NCI-H446 (cell line): ENCODE measurements around the gene PLSCR1.
"Not testable (repeated sequence)": the region's sequence is repeated elsewhere in the genome, so short reads cannot be mapped to it uniquely, and the experiment has no call there.

ENCODE experiments used
- DNase-seq, 2 experiments: peaks; one replicate each; lab custom pipeline; 2025; lab: John Stamatoyannopoulos, UW

PLSCR1 gene

DNA sequence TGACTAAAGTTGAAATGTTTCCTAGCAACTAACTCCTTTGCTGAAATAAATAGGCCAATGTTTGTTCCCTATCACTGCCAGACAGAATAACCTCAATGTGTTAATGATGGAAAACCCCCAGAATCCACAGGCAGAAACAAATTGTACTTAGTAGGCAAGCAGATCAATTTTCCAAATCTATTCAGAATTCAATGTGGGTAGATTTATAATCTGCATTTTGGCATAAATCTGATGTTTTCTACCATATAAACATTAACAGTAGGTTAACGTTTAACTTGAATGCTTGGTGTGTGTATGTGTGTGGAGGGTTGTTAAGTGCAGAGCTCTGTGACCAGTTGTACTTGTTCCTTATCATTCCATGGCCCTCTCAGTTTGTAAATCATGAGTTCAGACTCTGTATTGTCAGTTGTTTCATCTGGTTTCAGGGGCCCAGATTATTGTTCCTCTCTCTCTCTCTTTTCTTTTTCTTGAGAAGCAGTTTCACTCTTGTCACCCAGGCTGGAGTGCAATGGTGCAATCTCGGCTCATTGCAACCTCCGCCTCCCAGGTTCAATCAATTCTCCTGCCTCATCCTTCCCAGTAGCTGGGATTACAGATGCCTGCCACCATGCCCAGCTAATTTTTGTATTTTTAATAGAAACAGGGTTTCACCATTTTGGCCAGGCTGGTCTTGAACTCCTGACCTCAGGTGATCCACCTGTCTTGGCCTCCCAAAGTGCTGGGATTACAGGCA, 32.8 kb downstream of the PLSCR1 start:
- no peak for DNase-seq

DNA sequence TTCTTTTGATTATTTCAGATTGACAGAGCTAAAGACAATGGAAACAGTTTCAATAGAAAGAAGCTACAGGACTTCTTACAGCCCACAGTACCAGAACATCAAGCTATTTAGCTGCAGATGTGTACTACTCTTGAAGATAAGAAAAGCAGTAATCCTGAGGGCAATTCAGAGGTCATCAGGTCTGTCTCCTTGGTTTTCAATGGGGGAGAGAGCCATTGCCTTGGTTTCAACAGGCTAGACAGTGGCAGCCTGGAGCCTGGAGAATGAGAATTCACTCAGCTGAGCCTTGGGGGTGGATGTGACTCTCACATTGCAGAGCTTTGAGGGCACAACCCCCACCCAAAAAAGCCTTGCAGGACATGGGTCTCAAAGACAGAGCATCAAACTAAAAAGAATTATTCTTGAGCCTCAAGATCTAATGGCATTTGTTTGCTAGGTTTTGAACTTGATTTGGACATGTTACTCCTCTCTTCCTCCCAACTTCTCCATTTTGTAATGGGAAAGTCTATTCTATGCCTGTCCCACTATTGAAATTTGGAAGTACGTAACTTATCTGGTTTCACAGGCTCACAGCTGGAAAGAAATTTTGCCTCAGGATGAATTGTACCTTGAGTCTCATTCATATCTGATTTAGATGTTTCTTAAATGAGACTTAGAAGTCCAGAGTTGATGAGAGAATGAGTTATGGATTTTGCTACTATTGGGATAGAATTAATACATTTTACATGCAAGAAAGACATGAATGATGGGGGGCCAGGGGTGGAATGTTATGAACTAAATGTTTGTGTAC, 36.9 kb downstream of the PLSCR1 start:
- no peak for DNase-seq

- DNase-seq = no peak
These were observed 38.9 kb downstream of the PLSCR1 start for GRCh38 chr3:146505516-146505915.

- DNase-seq = no peak
These were observed 39.8 kb downstream of the PLSCR1 start for GRCh38 chr3:146504498-146505197.

GRCh38 chr3:146503461-146504202, 40.8 kb downstream of the PLSCR1 start:
- peak in 1 of 2 experiments; percentile 8 for DNase-seq

DNA sequence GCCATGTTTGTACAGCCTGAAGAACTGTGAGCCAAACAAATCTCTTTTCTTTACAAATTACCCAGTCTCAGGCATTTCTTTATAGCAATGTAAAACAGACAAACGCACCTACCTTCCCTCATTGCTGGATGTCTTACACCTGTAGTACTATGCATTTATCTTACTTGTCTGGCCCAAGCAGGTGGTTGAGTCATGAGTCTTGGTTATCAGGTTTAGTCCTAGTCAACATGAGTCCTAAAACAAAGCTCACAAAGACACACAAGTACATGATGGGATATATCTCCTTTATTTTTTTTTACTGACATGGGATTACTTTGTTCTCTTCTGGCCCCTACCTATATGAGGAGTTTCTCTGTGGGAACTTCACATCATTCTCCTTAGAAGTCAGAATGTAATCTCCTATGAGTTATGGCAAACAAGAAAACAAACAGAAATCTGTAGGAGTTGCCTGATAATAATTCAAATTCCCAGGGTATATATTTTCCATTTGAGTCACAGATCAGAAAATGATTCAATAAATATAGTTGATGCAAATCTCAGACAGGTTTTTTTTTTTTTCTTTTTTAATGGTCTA, 41.4 kb downstream of the PLSCR1 start:
- DNase-seq = no peak

- no peak for DNase-seq
These were observed 42.7 kb downstream of the PLSCR1 start for GRCh38 chr3:146501752-146502151.

- no peak for DNase-seq
These were observed 44.7 kb downstream of the PLSCR1 start for GRCh38 chr3:146499701-146500100.

DNA sequence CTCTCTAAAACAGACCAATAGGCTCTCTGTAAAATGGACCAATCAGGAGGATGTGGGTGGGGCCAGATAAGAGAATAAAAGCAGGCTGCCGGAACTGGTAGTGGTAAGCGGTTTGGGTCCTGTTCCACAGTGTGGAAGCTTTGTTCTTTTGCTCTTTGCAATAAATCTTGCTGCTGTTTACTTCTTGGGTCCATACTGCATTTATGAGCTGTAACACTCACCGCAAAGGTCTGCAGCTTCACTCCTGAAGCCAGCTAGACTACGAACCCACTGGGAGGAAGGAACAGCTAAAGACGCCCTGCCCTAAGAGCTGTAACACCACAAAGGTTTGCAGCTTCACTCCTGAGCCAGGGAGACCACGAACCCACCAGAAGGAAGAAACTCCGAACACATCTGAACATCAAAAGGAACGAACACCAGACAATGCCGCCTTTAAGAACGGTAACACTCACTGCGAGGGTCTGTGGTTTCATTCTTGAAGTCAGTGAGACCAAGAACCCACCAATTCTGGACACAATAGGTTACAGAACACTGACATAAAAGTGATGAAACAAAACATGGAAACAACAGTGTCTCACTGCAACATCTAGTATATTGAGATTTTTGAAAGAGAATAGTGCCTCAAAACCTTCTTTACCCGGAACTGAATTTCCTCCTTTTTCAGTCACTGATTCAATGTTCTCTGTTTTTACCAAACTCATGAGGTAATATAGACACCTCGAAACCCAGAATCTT, 46.2 kb downstream of the PLSCR1 start:
- DNase-seq = no peak

- not testable (repeated sequence) for DNase-seq
These were observed 47.1 kb downstream of the PLSCR1 start for GRCh38 chr3:146497145-146497843.

GRCh38 chr3:146496726-146497125, 47.7 kb downstream of the PLSCR1 start:
- no peak for DNase-seq

DNA sequence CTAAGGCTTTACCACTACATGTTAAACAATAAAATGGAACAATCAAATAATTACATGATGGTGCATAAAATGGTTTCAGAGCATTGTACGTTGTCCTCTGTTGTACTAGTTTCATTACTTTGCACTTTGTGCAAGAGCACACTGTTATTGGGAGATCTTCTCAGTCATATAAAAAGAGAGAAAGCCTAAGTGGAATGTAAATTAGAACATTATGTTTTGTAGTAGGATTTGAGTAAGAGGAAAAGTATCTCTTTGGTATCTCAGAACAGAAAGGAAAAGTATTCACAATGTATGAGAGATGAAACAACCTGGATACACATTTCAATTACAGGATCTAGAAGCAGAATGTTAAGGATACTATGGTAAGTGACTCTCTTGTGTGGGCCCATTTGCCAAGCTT, 48.2 kb downstream of the PLSCR1 start:
- DNase-seq = no peak

DNA sequence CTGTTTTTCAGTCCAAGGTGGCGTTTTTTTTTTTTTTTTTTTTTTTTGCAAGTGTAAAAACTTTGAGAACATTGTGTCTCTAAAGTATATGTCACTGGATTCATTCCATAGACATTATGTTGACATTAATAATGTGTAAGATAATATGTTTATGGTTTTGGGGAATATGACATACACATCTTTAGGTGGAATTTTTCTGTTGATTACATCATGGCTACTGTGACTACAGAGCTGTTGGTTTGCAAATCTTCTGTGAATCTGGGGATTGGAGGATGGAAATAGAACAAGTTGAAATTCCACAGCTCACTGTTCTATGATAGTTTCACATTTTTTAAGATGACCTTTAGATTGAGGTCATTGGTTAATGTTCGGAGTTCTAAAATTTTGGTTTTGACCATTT, 50.6 kb downstream of the PLSCR1 start:
- DNase-seq = no peak

DNA sequence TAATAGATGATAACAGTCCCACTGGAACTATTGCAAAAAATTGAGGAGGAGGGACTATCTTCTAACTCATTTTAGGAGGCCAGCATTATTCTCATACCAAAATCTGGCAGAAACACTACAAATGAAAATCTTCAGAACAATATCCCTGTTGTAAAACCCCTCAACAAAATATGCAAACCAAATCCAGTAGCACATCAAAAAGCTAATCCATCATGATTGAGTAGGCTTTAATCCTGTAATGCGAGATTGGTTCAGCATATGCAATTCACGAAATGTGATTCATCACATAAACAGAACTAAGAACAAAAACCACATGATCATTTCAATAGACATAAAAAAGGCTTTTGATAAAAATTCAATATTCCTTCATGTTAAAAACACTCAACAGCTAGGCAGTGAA, 51.2 kb downstream of the PLSCR1 start:
- DNase-seq = no peak

DNA sequence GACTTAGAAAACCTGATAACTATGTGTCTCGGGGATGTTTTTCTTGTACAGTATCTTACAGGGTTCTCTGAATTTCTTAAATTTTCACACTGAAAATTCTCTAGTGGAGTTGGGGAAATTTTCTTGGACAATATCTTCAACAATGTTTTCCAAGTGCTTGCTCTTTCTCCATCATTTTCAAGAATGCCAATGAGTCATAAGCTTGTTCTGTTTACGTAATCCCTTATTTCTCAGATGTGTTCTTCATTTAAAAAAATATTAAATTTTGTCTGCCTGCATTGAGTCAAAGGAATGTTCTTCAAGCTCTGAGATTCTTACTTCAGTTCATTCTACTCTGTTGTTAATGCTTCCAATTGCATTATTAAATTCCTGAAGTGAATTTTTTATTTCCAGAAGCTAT, 53.1 kb downstream of the PLSCR1 start:
- no peak for DNase-seq

GRCh38 chr3:146485297-146485696, 59.1 kb downstream of the PLSCR1 start:
- no peak for DNase-seq

DNA sequence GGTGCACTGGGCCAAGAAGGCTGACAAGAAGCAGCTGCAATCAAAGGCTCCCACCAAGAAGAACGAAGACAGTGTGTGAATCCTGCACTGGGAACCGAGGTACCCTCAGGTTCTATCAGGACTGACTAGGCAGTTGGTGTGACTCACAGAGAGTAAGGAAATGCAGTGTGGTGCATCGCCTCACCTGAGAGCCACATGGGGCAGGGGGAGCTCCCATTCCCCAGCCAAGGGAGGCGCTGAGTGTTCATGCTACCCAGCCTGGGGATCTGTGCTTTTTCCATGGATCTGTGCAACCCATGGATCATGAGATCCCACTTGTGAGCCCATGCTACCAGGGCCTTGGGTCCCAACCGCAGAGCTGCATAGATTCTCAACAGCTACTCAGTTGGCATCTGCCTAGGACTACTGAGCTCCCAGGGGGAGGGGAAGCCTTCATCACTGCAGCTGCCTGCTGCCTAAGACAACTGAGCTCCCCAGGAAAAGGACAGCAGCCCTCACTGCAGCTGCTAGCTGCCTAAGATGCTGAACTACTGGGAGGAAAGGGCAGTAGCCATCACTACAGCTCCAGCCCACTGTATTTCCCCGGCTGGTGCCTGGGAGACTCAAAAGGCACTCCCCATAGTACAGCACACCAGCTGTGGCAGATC, 68.2 kb downstream of the PLSCR1 start:
- no peak for DNase-seq

DNA sequence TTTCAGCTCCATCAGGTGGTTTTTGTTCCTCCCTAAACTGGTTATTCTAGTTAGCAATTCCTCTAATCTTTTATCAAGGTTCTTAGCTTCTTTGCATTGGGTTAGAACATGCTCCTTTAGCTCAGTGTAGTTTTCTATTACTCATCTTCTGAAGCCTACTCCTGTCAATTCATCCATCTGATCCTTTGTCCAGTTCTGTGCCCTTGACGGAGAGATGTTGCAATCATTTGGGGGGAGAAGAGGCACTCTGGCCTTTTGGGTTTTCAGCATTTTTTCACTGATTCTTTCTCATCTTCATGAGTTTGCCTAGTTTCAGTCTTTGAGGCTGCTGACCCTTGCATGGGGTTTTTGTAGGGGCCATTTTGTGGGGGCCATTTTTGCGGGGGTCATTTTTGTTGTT, 69.4 kb downstream of the PLSCR1 start:
- DNase-seq = not testable (repeated sequence)

DNA sequence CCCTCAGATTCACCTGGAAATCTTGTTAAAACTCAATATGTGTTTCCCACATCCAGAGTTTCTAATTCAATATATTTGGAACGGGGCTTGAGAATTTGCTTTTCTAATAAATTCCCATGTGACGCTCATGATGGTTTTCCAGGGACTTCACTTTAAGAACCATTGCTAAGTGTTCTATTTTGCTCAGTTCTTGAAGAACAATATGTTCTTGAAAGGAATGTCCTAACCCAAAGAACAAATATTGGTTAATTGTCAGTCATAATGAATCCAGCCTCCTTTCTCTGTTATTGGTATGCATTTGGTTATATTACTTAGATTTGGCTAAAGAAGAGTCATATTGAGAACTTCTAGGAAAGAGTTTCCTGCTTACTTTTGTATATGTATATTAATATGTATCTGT, 70.7 kb downstream of the PLSCR1 start:
- no peak for DNase-seq

- DNase-seq = no peak
These were observed 71.8 kb downstream of the PLSCR1 start for GRCh38 chr3:146472611-146473010.
